H1 (cell line): ENCODE measurements around the gene POLR2L. TPM values are rescaled to one million over a fixed set of nuclear protein-coding genes. Genes with fewer than 3 reads are reported as not detected.

Source experiments
- CHD2 ChIP-seq: IDR thresholded peaks from 2 replicates; pipeline ENCODE4 v1.6.1; 2012; ENCODE audit warnings: low read length, improper control_type of control experiment
- EP300 ChIP-seq, 2 experiments: IDR thresholded peaks; 1 replicate in 1 of 2; 2 replicates in 1 of 2; pipeline ENCODE4 v1.6.1; 2011 to 2012; ENCODE audit warnings: low read depth in 2 of 2, low read length in 2 of 2, mild to moderate bottlenecking in 2 of 2, borderline replicate concordance in 1 of 2, inconsistent platforms in 1 of 2, moderate library complexity in 1 of 2
- HDAC6 ChIP-seq: IDR thresholded peaks from one replicate; pipeline ENCODE4 v1.7.1; 2012; ENCODE audit warnings: low read depth, mild to moderate bottlenecking, inconsistent platforms, low read length, moderate library complexity
- MAFK ChIP-seq: IDR thresholded peaks from 2 replicates; pipeline ENCODE4 v1.6.1; 2012; ENCODE audit warnings: low read depth, mild to moderate bottlenecking, improper control_type of control experiment, low read length
- NANOG ChIP-seq: IDR thresholded peaks from 2 replicates; pipeline ENCODE4 v1.6.1; 2011; ENCODE audit warnings: low read length, low read depth, mild to moderate bottlenecking, inconsistent platforms; ENCODE audit not compliant: insufficient read depth, poor library complexity, severe bottlenecking
- PHF8 ChIP-seq: fragments of 200-600 bp; sonication (generic); conservative IDR thresholded peaks from 2 replicates; pipeline ENCODE4 v1.7.1; 2012; ENCODE audit warnings: low read depth, mild to moderate bottlenecking, inconsistent platforms, low read length, moderate library complexity
- RNF2 ChIP-seq: fragments of 200-900, 300-1000 bp; sonication (generic); IDR thresholded peaks from 2 replicates; pipeline ENCODE4 v1.7.1; 2016; ENCODE audit warnings: borderline replicate concordance, low read depth, mild to moderate bottlenecking, antibody characterized with exemption, low read length; ENCODE audit not compliant: poor library complexity, severe bottlenecking; ENCODE audit errors: missing control alignments
- RXRA ChIP-seq: IDR thresholded peaks from 2 replicates; pipeline ENCODE4 v1.6.1; 2011; ENCODE audit warnings: low read depth, mild to moderate bottlenecking, low read length, moderate library complexity; ENCODE audit not compliant: insufficient read depth
- SIX5 ChIP-seq: IDR thresholded peaks from 2 replicates; pipeline ENCODE4 v1.6.1; 2011; ENCODE audit warnings: mild to moderate bottlenecking, low read depth, low read length
- SUZ12 ChIP-seq: fragments of 200-600 bp; sonication (generic); IDR thresholded peaks from 2 replicates; pipeline ENCODE4 v1.6.1; 2012; ENCODE audit warnings: mild to moderate bottlenecking, inconsistent platforms, low read length, moderate library complexity, mixed read lengths
- TAF7 ChIP-seq: optimal IDR thresholded peaks from 2 replicates; pipeline ENCODE3; 2011; ENCODE audit warnings: low read depth, mild to moderate bottlenecking, inconsistent platforms, low read length, moderate library complexity, borderline replicate concordance
- ZNF274 ChIP-seq: IDR thresholded peaks from 2 replicates; pipeline ENCODE4 v1.7.0; 2012; ENCODE audit warnings: low read length, borderline replicate concordance; ENCODE audit errors: extremely low read depth
- polyA plus RNA-seq, 7 experiments: library from polyadenylated mRNA; depleted of rRNA in 3 of 7; stranded (reverse) in 5 of 7; unstranded in 2 of 7; fragments of >200 nt in 5 of 7; fragments of 200-250 nt in 2 of 7; gene quantifications; 1 replicate in 5 of 7; 2 replicates in 1 of 7; 4 replicates in 1 of 7; pipeline versions ENCODE4 v1.2.1 to v1.2.3, GENCODE V29; 2011 to 2013; ENCODE audit warnings: missing spikeins in 2 of 7, mixed read lengths in 2 of 7
- total RNA-seq: library from RNA; stranded (reverse); fragmentation: NEBNext Ultra II Directional; extraction: Animal tissue kit (Norgen Biotek cat#: 25700); gene quantifications from 2 replicates; pipeline ENCODE4 v1.2.1, GENCODE V29; 2021

POLR2L gene
- total and polyA plus RNA-seq, 2 of the 8 experiments (the other 6 are each of a cell fraction or from before 2014, with no cell fraction given), result 140 to 151 TPM

- no peak for TF ChIP-seq PHF8
- no peak for TF ChIP-seq MAFK
- TF ChIP-seq RNF2, result no peak
- no peak for TF ChIP-seq SIX5
- TF ChIP-seq CHD2, result no peak
- no peak for TF ChIP-seq HDAC6
- TF ChIP-seq RXRA, result no peak
- TF ChIP-seq SUZ12, result 0 out of 2 replicates have a peak, but pooled peaks have one; percentile 16
- TF ChIP-seq ZNF274, result no peak
- TF ChIP-seq TAF7, result no peak
- TF ChIP-seq EP300 (IDR thresholded peaks at IDR 0.05; ENCODE audit: borderline replicate concordance in 1 of 2, low read depth in 2 of 2, low read length in 2 of 2), result no peak
- no peak for TF ChIP-seq NANOG
Measured at GRCh38 chr11:826836-827145, 15.5 kb downstream of the POLR2L start (continued).
